ENCODE results near the gene CNTNAP4.

CNTNAP4 gene

DNA sequence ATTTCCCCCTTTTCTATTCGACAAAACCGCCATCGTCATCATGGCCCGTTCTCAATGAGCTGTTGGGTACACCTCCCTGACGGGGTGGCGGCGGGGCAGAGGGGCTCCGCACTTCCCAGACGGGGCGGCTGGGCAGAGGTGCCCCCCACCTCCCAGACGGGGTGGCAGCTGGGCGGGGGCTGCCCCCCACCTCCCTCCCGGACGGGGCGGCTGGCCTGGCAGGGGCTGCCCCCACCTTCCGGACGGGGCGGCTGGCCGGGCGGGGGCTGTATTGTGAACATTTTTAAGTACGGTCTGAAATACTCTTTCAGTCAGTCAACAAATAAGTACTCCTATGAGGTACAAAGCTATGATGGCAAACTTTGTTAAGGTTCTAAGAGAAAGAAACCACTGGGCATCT, 222.8 kb downstream of the CNTNAP4 start:
- no peak for DNase-seq

DNA sequence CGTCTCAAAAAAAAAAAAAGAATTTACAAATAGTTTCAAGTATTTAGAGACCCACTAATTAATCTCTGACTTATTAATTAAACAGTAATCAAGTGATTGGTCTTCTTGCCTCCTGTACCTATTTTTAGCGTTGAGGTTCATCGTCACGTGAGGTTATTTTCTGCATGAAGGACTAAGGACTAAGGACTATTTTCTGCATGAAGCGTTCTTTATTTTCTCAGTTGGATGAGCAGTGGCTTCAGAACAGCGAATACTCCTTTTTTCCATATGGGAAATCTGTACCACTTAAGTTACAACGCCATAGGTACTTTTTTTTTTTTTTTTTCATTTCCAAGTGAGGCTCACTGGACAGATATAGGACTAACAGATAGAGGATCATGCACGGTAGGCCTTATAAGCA, 224.9 kb downstream of the CNTNAP4 start:
- no peak for DNase-seq

DNA sequence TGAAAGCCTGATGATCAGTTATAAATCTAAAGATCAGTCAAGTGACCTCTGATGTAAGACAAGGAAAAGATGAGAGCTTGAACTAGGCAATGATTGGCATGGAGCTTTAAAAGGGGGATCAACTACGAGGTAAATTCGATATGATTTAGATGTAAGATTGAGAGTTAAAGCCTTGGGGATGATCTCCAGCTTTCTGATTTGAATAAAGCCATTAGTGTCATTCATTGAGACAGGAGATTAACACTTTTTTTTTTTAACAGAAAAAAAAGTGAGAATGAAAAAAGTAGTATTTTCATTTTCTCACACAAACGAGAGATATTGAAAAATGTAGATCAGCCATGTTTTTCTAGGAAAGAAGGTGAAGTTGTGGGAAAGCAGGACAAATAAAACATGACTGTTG, 225.4 kb downstream of the CNTNAP4 start:
- DNase-seq: no peak

DNA sequence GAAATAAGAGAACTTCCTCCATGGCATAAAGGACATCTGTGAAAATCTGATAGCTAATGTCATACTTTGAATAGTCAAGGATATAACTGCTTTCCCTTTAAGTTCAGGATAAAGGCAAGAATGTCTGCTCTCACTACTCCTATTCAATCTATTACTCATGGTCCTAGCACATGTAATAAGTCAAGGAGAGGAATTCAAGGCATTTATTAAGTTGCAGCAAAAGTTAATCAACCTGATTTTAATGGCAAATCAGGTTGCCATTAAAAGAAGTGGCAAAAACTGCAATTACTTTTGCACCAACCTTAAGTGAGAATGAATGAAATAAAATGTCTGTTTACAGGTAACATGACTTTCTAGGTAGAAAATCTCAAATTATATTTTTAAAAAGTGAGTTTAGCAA, 225.9 kb downstream of the CNTNAP4 start:
- no peak for DNase-seq

DNA sequence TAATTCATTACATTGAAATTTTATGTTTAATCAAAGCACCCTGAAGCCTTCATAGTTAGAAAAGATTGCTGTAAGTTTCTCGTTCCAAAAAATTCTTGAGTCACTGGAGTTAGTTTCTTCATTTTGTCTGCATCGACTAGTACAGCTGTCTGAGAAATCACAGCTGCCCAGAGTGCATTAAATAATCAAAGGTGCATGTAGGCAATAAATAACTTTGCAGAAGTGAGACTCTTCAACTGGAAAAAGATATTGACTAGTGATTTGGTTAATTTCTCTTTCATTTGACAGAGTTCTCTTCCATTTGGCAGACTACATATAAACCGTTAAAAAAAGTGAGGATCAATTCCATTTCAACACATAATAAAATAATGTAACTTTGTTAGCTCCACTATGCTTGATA, 234.0 kb downstream of the CNTNAP4 start:
- no peak for DNase-seq

DNA sequence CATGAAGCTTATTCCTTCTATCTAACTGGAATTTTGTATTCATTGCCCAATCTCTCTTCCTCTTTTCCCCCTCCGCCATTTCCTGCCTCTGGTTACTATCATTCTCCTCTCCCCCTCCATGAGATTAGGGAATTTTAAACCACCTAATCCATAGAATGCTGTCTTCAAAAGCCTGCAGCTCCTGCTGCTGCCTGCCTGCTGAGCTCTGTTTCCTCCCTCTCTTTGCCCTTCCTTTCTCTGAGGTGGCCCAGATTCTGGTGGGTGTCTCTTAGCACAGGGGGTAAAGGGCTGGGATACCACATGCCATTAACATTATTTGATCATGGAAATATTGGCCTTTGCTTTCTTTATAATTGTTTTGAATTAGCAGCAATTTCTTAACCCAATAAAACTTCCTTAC, 241.6 kb downstream of the CNTNAP4 start:
- DNase-seq: no peak

DNA sequence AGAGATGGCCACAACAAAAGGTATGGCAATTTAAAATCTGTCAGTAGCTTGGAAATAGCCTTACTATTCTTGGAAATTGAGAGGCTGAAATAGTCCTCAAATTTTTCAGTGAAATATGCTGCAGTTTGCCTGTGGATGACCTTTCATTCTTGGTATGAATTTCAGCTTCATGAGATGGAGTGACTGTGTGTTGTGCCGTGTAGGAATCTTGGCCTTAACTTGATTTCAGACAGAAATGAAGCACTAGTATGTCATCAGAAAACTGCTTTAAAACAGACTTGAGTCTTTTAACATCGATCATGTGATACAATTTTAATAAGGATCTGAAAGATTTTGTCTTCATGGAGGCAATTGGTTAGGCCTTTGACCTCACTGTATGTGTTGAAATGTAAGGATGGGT, 247.2 kb downstream of the CNTNAP4 start:
- no peak for DNase-seq

DNA sequence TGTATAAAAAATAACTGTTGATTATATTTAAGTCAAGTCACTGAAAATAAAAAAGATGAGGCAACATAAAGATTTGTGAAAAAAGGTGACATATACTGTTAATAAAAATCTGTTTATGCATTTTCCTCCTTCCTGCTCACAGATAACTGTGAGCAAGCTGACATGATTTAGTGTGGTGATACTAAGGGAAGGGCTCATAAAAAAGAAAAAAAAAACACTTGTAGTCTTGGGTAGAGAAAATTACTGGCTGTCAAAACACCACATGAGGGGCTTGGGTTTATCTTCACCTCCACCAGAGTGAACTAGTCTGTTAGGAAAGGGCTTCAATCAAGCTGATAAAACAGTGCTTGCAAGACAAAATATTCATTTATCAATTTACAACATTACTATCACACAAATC, 247.6 kb downstream of the CNTNAP4 start:
- no peak for DNase-seq

DNA sequence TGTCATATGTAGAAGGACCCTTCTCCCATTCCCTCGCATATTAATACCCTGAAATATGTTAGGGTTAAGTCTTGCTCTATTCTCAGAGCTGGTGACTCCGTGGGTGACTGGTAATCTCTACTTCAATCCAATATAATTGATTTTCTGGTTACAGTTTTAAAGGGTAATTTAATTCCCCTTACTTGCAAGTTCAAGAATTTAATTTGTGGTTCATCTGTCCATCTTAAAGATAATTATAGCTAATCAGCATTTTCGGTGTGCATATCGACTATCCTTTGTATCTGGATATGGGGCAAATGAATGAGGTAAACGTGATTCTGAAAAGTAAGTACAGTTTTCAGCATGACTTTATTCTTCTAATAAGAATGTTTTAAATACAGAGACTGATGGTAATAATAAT, 250.0 kb downstream of the CNTNAP4 start:
- no peak for DNase-seq

DNA sequence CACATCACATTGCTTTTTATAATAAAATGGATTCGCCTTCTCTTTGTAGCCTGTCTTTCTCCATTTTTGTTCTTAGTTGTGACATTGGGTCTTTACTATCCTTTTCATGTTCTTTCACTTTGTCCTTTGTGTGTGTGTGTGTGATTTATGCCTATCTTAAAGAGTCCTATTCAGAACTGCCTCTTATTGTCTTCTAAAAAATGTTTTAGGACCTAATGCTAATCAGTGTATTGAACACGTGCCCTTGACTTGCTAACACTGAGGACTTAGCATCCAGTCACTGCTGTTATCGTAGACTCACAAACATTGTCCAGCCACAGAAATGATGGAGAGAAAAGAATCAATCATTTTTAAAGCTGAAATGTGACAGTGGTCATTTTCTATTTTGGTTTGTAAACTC, 251.9 kb downstream of the CNTNAP4 start:
- DNase-seq: no peak

DNA sequence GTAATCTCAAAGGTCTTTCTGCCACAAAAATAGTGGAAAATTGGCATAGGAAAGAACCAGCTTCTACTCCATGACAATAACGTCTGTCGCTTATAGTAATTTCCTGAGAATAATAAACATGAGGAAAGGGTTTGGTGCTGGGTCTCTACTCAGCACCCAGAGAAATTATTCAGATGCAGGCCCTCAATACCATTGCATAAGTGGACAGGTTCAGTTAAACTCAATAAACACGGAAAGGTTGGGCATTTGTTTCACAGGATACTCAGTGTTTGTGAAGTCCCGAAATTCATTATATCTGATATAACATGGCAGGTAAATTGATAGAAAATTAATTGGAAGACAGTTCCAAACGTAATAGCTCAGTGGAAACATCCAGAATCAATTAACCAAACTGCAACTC, 254.0 kb downstream of the CNTNAP4 start:
- no peak for DNase-seq

DNA sequence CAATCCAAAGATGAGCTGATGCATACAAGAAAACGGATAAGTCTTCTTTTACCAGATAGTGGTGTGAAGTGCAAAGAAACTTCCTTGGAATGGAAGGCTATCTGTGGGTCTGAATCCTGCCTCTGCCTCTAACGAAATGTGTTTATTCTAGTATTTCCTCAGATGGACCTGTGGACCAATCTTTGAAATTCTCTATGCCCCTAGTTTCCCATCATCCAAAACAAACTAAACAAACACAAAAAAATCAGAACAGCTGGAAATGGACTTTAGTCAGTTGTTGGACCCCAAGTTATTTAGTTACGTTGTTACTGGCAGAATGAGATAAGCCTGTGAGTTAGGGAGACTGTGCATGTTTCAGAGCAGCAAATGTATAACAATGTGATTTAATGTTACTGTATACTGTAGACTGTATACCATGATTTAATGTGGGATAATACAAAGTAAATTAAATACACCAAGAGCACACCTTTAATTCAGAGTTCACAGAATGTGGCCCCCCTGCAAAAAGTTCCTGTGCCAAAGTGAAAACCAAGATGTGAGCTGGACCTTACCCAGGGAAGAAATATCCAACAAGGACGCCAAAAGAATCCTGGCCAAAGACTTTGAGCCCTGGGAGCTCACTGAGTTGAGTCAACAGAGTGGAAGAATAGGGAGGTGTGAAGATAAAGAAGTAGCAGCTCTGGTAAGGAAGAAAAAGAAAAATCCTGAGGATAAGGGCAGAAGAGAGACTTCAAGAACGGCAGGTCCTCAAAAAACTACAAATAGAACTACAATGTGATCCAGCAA, 255.2 kb downstream of the CNTNAP4 start:
- DNase-seq: no peak

DNA sequence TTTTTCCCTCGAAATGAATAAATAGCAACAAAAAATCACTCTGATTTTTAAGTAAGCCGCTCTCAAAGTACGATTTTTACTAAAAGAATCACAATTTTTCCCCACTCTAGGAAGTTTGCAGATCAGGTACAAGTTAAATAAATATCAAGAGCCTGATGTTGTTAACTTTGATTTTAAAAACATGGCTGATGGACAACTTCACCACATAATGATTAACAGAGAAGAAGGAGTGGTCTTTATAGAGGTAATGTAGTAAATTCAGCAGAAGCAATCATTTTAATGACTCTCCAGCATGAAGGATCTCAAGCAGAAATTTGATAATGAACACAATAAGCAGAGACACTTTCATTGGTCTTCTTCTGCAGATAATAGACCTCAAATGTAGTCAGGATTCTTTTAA, 262.4 kb downstream of the CNTNAP4 start:
- no peak for DNase-seq

DNA sequence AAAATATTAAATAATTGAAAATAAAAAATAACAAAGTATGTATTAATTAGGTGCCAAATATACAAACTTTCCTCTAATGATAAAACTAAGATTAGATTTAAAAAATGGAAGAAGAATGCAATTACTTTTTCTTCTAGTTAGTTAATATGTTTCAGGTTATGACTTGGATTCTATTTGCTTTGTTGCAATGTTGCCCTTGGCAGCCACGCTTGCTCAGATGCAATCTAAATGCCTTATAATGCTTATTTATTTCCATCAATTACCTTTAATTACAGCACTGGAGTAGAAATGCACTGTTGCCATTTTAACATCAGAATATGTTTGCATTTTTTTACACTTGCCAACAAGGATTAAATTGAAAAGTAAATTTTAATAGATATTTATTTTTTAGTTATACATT, 263.9 kb downstream of the CNTNAP4 start:
- no peak for DNase-seq

DNA sequence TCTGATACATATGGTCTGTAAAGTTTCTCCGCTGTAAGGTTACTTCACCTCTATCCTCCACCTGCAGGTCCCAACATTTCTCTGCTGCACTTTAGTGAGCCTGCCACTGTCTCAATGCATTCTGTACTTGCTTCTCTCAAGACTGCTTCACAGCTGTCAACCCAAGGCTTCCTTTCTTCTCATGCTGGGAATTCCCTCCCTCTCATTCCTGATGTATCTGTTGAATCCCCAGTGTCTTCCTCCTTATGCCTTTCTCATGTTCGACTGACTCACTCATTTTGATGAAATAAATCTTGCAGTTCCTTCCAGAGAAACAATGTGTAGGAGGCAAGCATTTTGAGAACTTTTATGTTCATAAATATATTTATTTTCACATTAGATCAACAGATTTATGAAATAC, 288.3 kb downstream of the CNTNAP4 start:
- DNase-seq: no peak

DNA sequence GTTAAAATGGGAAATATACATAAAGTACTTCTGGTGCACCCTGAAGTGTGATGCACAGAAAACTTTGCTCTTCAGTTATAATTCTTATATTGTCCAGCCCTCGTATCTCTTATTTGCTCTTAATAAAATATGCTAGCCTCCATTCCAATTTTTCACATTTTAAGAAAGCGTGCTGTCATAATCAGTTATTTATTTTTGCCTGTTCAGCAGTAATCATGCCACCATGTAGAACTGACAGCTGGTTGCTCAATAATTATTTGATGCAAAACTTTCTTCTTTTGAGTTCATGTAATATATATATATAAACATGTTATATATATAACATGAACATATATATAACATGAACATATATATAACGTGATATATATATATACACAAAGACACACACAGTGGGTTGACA, 294.6 kb downstream of the CNTNAP4 start:
- no peak for DNase-seq

DNA sequence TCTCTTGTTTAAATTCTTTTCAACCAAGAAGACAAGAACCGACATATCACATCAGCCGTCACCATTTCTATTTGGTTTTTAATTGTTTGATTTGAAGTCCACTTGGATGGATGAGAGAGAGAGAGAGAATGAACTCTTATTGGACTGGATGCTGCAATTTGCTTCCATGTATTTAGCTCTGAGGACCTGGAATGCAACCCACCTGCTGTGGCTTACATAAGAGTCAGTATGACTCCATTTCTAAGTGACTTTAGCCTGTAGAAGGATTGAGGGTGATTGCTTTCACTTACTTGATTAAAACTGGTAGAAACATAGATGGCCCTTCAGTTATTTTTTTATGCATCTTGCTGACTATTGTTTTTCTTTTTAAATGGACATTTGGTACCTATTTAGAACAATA, 296.1 kb downstream of the CNTNAP4 start:
- no peak for DNase-seq

DNA sequence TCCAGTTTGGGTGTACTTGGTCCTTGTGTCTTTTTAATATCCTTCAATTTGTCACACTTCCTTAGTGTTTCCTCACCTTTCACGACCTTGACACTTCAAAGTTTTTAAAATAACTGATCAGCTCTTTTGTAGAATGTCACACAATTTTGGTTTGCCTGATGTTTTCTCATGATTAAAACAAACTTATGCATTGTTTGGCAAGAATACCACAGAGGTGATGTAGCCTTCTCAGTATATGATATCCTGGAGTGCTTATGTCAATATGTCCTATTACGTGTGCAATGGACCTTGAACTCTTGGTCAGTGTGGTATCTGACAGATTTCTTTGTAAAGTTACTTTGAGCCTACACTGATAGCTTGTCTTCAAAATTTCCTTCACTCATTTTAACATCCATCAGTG, 297.4 kb downstream of the CNTNAP4 start:
- no peak for DNase-seq

DNA sequence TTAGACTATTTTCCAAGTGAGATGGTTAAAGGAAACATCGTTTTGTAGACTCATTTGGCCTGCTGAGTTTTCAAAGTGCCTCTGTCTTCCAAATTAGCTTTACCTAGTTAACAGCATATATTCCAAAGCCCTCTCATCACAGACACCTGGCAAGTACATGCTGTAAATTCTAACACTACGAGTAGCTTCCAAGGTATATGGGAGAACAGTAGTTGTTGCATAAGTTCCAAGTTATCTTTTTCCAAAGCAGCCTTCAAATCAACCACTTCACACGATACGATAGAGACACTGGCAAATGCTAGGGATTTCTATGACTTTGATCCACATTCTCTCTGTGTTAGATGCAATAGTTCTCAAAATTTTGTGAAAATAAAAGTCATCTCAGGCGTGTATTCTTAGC, 299.3 kb downstream of the CNTNAP4 start:
- no peak for DNase-seq

DNA sequence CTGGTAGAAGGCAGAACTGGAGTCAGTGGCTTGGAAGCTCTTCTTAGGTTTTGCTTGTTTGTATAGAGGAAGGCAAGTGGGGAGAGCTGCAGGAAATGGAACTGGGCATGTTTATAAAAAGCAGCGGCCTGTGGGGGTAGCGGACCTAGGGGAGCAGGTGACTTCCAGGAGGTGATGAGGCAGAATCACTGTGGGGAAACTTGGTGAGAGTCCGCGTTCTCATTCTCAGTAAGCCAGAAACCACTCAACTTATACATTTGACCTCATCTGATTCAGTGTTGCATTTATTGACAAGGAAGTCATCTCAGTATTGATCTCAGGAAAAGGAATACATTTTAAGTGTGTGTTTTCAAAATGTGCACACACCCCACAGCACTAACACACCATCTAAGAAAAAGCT, 299.8 kb downstream of the CNTNAP4 start:
- no peak for DNase-seq

DNA sequence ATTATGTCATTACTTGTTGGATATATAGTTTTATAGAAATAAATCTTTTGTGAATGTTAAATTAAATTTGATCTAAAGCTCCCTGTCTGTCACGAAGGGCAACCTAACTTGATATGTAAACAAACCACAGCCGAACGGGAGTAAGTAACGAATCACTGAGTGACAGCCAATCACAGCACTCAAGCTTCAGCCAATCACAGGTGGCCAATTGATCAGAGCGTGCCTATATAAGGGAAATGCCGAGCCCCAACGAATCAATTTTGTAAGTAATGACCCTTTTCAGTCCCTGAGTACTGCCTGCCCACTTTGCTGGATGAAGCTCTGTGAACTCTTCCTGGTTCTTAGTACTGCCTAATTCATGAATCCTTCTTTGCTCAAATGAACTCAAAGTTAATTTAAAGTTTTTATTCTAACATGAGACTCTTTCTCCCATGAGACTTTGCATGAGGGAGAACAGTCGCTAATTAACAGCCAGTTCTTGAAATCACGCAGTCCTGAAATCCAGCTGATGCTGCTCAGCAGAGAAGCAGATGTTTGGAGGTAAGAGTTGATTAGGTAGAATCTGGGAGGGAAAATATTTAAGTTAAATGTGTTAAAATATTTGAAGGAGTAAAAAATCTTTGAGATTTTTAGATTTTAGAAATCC, 302.2 kb downstream of the CNTNAP4 start:
- DNase-seq: no peak

DNA sequence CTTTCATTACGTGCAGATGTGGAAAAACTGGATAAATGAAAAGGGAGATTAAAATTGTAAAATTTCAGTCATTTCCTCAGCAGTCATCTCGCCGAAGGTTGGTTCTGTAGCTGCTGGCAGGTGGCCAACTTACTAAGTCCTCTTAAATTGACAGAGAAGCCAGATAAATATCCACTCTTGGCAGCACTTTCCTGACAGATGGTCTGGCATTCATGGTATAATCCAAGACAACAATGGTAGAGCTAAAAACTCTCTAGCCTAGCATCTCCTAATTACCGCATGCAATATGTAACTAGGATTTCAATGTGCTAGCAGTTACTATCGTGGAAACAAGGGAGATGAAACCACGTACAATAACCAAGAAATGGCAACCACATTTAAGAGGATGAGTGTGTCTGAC, 306.3 kb downstream of the CNTNAP4 start:
- DNase-seq: peak; percentile 24

DNA sequence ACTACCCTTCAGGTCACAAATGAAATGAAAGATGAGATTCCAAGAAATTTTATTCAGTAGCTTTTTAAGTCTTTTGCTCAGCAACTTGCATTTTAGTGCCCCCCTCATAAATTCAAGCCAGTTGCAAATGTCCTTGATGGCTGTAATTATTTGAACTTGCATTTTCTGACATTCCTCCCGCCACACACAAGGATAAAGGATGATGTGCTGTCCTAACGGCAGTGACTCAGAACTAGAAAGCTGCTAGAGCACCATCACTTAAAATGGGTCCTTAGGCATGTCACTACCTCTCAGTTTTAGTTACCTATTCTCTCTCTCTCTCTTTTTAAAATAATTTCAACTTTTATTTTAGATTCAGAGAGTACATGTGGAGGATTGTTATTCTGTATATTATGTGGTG, 306.7 kb downstream of the CNTNAP4 start:
- DNase-seq: no peak

DNA sequence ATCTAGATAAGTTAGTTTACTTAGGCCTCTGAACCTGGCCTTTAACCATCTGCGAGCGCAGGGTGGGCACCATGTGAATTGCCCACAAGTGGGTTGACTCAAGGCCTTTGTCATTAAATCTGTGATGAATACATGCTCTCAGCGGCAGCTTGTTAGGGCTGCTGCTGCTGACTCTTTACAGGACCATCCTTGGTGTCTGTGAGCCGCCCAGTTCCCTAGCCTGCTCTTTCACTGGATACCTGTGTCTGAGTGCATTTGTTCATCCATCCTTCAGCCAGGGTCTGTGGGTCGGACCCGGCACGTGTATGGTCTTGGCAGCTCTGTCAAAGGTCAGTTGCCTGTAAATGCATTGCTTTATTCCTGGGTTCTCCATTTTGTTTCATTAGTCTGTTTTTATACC, 321.3 kb downstream of the CNTNAP4 start:
- no peak for DNase-seq

DNA sequence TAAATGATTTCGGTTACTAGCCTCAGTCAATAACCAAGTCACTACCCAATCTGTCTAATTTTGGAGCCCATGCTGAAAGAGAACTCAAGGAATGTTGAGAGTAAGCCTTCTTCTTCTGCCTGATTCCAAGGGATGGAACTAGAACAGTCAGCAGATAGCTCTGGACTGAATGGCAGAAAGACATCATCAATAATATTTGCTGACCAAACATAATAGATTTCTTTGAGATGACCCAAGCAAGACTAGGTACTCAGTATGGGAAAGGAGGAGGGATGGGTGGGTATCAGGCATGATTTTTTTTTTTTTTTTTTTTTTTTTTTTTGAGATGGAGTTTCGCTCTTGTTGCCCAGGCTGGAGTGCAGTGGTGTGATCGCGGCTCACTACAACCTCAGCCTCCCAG, 330.1 kb downstream of the CNTNAP4 start:
- no peak for DNase-seq
